Activated naive CD8-positive, alpha-beta T cell treated with anti-CD3 and anti-CD28 coated beads, Interleukin-2, amount 50 U/mL, for 24 hours (primary cell): Measurements from ENCODE around the gene KCNN3.

Experiments used
- ATAC-seq: fragments of 150-1000 bp; cut with Tn5 transposase; one replicate; pipeline ENCODE4 v1.10.0; 2021
- DNase-seq: peaks from one replicate; pipeline ENCODE4 v3.0.0; 2021
- H3K27ac Mint-ChIP-seq: one replicate; pipeline ENCODE4 v1.8.0; 2021; ENCODE audit warnings: mild to moderate bottlenecking, mixed read lengths
- H3K27me3 Mint-ChIP-seq: one replicate; pipeline ENCODE4 v1.8.0; 2021; ENCODE audit warnings: mixed read lengths
- H3K36me3 Mint-ChIP-seq: one replicate; pipeline ENCODE4 v1.8.0; 2021; ENCODE audit warnings: low read depth, mixed read lengths
- H3K4me1 Mint-ChIP-seq: one replicate; pipeline ENCODE4 v1.8.0; 2021; ENCODE audit warnings: mixed read lengths
- H3K4me3 Mint-ChIP-seq: one replicate; pipeline ENCODE4 v1.8.0; 2021; ENCODE audit warnings: mild to moderate bottlenecking, moderate library complexity, mixed read lengths
- H3K9me3 Mint-ChIP-seq: one replicate; pipeline ENCODE4 v1.8.0; 2021; ENCODE audit warnings: mixed read lengths

Gene KCNN3

GRCh38 chr1:154859151-154859785 lies 10.8 kb downstream of the KCNN3 start:
- peaks cover 10% of the 10 kb centered on the region for H3K27me3 Mint-ChIP-seq
- H3K4me1 Mint-ChIP-seq = peaks cover 63% of the 10 kb centered on the region
- no peak for ATAC-seq
- H3K36me3 Mint-ChIP-seq = no peaks in the 10 kb centered on the region
- H3K9me3 Mint-ChIP-seq = no peaks in the 10 kb centered on the region
- H3K27ac Mint-ChIP-seq = no peak overlapping the region
- no peak for DNase-seq
- no peak overlapping the region for H3K4me3 Mint-ChIP-seq

- Mint-ChIP-seq H3K27ac (no peak overlapping the region), H3K4me3 (no peak overlapping the region), H3K36me3 (no peaks in the 10 kb centered on the region), H3K4me1 (peaks cover 47% of the 10 kb centered on the region), H3K9me3 (no peaks in the 10 kb centered on the region), H3K27me3 (peaks cover 10% of the 10 kb centered on the region)
- DNase-seq = no peak
- ATAC-seq = peak; percentile 42
Measured at GRCh38 chr1:154857441-154858215, 12.5 kb downstream of the KCNN3 start.

GRCh38 chr1:154857022-154857421 lies 13.1 kb downstream of the KCNN3 start:
- Mint-ChIP-seq H3K4me1 (peaks cover 41% of the 10 kb centered on the region), H3K27me3 (peaks cover 9% of the 10 kb centered on the region), H3K27ac (peak overlapping the region; percentile 3), H3K9me3 (no peaks in the 10 kb centered on the region), H3K36me3 (no peaks in the 10 kb centered on the region), H3K4me3 (no peak overlapping the region)
- no peak for ATAC-seq
- DNase-seq = no peak

GRCh38 chr1:154856544-154856943 lies 13.5 kb downstream of the KCNN3 start:
- no peak for DNase-seq
- Mint-ChIP-seq H3K36me3 (no peaks in the 10 kb centered on the region), H3K4me1 (peaks cover 41% of the 10 kb centered on the region), H3K9me3 (no peaks in the 10 kb centered on the region), H3K4me3 (no peak overlapping the region), H3K27ac (peak overlapping the region; percentile 3), H3K27me3 (peaks cover 10% of the 10 kb centered on the region)
- peak; percentile 62 for ATAC-seq

- DNase-seq = no peak
- no peak overlapping the region for H3K4me3 Mint-ChIP-seq
Measured at GRCh38 chr1:154856049-154856448, 14.0 kb downstream of the KCNN3 start.

GRCh38 chr1:154855186-154855851 lies 14.8 kb downstream of the KCNN3 start:
- Mint-ChIP-seq H3K27ac (no peak overlapping the region), H3K4me1 (peaks cover 41% of the 10 kb centered on the region), H3K9me3 (no peaks in the 10 kb centered on the region), H3K4me3 (no peak overlapping the region), H3K27me3 (peaks cover 8% of the 10 kb centered on the region), H3K36me3 (no peaks in the 10 kb centered on the region)
- ATAC-seq (no peak), DNase-seq (no peak)

More at GRCh38 chr1:154856049-154856448, 14.0 kb downstream of the KCNN3 start:
- no peak overlapping the region for H3K27ac Mint-ChIP-seq
- no peaks in the 10 kb centered on the region for H3K36me3 Mint-ChIP-seq
- H3K4me1 Mint-ChIP-seq = peaks cover 40% of the 10 kb centered on the region
- no peaks in the 10 kb centered on the region for H3K9me3 Mint-ChIP-seq
- peaks cover 8% of the 10 kb centered on the region for H3K27me3 Mint-ChIP-seq
- no peak for ATAC-seq

- DNase-seq (no peak), ATAC-seq (no peak)
- Mint-ChIP-seq H3K4me3 (no peak overlapping the region), H3K27ac (no peak overlapping the region), H3K9me3 (no peaks in the 10 kb centered on the region), H3K36me3 (no peaks in the 10 kb centered on the region), H3K27me3 (peaks cover 14% of the 10 kb centered on the region), H3K4me1 (peaks cover 42% of the 10 kb centered on the region)
Measured at GRCh38 chr1:154852845-154853244, 17.2 kb downstream of the KCNN3 start.

GRCh38 chr1:154851392-154852177 lies 18.5 kb downstream of the KCNN3 start:
- ATAC-seq = no peak
- Mint-ChIP-seq H3K9me3 (no peaks in the 10 kb centered on the region), H3K36me3 (no peaks in the 10 kb centered on the region), H3K4me1 (peaks cover 31% of the 10 kb centered on the region), H3K27me3 (peaks cover 20% of the 10 kb centered on the region), H3K4me3 (no peak overlapping the region), H3K27ac (no peak overlapping the region)
- no peak for DNase-seq

- H3K9me3 Mint-ChIP-seq = no peaks in the 10 kb centered on the region
- no peak overlapping the region for H3K4me3 Mint-ChIP-seq
- H3K27me3 Mint-ChIP-seq = peaks cover 26% of the 10 kb centered on the region
- ATAC-seq (peak; percentile 95), DNase-seq (peak; percentile 54)
- peak overlapping the region; percentile 34 for H3K27ac Mint-ChIP-seq
- H3K36me3 Mint-ChIP-seq = no peaks in the 10 kb centered on the region
- peaks cover 31% of the 10 kb centered on the region for H3K4me1 Mint-ChIP-seq
Measured at GRCh38 chr1:154849645-154850131, 20.4 kb downstream of the KCNN3 start.

GRCh38 chr1:154848983-154849382 lies 21.1 kb downstream of the KCNN3 start:
- no peak for DNase-seq
- H3K27ac Mint-ChIP-seq = peak overlapping the region; percentile 34
- no peaks in the 10 kb centered on the region for H3K9me3 Mint-ChIP-seq
- H3K4me1 Mint-ChIP-seq = peaks cover 31% of the 10 kb centered on the region
- no peaks in the 10 kb centered on the region for H3K36me3 Mint-ChIP-seq
- H3K4me3 Mint-ChIP-seq = no peak overlapping the region
- peaks cover 26% of the 10 kb centered on the region for H3K27me3 Mint-ChIP-seq
- no peak for ATAC-seq

GRCh38 chr1:154847891-154848290 lies 22.2 kb downstream of the KCNN3 start:
- H3K27me3 Mint-ChIP-seq = peaks cover 26% of the 10 kb centered on the region
- peaks cover 31% of the 10 kb centered on the region for H3K4me1 Mint-ChIP-seq
- no peaks in the 10 kb centered on the region for H3K36me3 Mint-ChIP-seq
- ATAC-seq (no peak), DNase-seq (no peak)
- H3K27ac Mint-ChIP-seq = no peak overlapping the region
- no peaks in the 10 kb centered on the region for H3K9me3 Mint-ChIP-seq
- no peak overlapping the region for H3K4me3 Mint-ChIP-seq

GRCh38 chr1:154846565-154847442 lies 23.3 kb downstream of the KCNN3 start:
- peaks cover 30% of the 10 kb centered on the region for H3K4me1 Mint-ChIP-seq
- H3K36me3 Mint-ChIP-seq = no peaks in the 10 kb centered on the region
- H3K4me3 Mint-ChIP-seq = no peak overlapping the region
- ATAC-seq (no peak), DNase-seq (no peak)
- H3K27me3 Mint-ChIP-seq = peaks cover 25% of the 10 kb centered on the region
- no peak overlapping the region for H3K27ac Mint-ChIP-seq
- H3K9me3 Mint-ChIP-seq = no peaks in the 10 kb centered on the region

GRCh38 chr1:154845879-154846278 lies 24.2 kb downstream of the KCNN3 start:
- Mint-ChIP-seq H3K36me3 (no peaks in the 10 kb centered on the region), H3K27me3 (peaks cover 20% of the 10 kb centered on the region), H3K9me3 (no peaks in the 10 kb centered on the region), H3K4me3 (no peak overlapping the region), H3K4me1 (peaks cover 24% of the 10 kb centered on the region), H3K27ac (no peak overlapping the region)
- DNase-seq (no peak), ATAC-seq (no peak)
